Sigmoid colon (tissue), 4 donors: ENCODE results near the gene KLHL29.

Experiments used
- CTCF ChIP-seq, 4 experiments: fragments of 450-650 bp in 3 of 4; fragments of 200-600 bp in 1 of 4; IDR thresholded peaks; one replicate each; pipeline ENCODE4 v1.5.1; 2016 to 2019; ENCODE audit warnings: antibody characterized with exemption in 4 of 4, mild to moderate bottlenecking in 3 of 4, moderate library complexity in 2 of 4
- EP300 ChIP-seq, 4 donors: sonication (generic); formaldehyde crosslinking; IDR thresholded peaks; one replicate each; pipeline ENCODE4 v1.6.1; 2017; ENCODE audit warnings: antibody characterized with exemption in 4 of 4
- POLR2A ChIP-seq, 2 donors: fragments of 450-650 bp; IDR thresholded peaks; one replicate each; pipeline ENCODE4 v1.6.1; 2016; ENCODE audit warnings: antibody characterized with exemption in 2 of 2, mild to moderate bottlenecking in 2 of 2, moderate library complexity in 2 of 2
- POLR2AphosphoS5 ChIP-seq, 4 donors: sonication (generic); formaldehyde crosslinking; IDR thresholded peaks; one replicate each; pipeline ENCODE4 v1.6.1; 2017; ENCODE audit warnings: antibody characterized with exemption in 4 of 4

GRCh38 chr2:23485261-23485660 is 100.3 kb downstream of the KLHL29 start:
- no peak for TF ChIP-seq CTCF (IDR thresholded peaks at IDR 0.05)
- no peak for TF ChIP-seq EP300 (IDR thresholded peaks at IDR 0.05)
- TF ChIP-seq POLR2AphosphoS5 (IDR thresholded peaks at IDR 0.05), result no peak
- no peak for TF ChIP-seq POLR2A (IDR thresholded peaks at IDR 0.05)
